Erythroblast (primary cell): Measurements from ENCODE around the gene PMPCA.

ENCODE experiments used
- GATA1 ChIP-seq: IDR thresholded peaks from 2 replicates; pipeline ENCODE4 v1.6.1; 2011; ENCODE audit warnings: low read depth, mild to moderate bottlenecking, control low read depth, low read length, moderate library complexity
- POLR2A ChIP-seq: IDR thresholded peaks from 2 replicates; pipeline ENCODE4 v1.6.1; 2011; ENCODE audit warnings: mild to moderate bottlenecking, low read length

- no peak for TF ChIP-seq POLR2A
- no peak for TF ChIP-seq GATA1
Observed at GRCh38 chr9:136438548-136439480, 28.4 kb downstream of the PMPCA start.
